ENCODE measurements around the gene FBXL7. TPM values are rescaled to one million over a fixed set of nuclear protein-coding genes. Genes with fewer than 3 reads are reported as not detected.

FBXL7 gene
- total and polyA plus RNA-seq, 8 donors: 0.35 to 2.4 (median 1.2) TPM

DNA sequence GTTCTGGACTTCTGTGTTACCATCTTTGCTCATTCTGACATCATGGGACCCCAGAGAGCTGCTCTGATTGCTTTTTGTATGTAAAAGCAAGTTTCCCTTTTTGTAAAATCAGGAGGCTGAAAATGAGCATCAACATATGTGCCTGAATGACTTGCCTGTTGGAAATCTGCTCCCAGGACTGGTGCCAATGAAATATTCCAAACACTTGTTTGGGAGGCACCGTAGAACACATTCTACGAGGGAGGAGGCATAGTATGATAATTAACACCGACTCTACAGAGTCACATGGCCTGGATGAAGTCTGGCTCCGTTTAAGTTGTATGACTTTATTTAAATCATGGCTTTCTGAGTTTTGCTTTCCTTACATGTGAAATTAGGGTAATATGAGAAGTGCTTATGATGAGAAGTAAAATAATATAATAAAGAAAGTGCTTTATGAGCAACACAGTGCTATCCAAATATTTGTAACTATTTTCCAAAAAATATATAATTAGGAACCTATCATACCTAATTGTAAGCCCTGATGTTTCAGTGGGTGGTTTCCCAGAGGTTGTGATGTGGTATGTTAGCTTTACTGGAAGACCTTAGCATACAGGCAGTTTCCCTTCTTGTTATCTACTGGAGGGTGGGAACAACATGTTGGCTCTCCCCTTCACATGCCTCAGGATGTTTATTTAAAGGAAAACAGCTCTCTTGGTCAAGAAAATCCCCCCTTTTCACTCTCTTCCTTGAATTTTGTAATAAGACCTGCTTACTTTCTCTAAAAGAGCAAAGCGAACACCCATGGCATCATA lies 238.1 kb downstream of the FBXL7 start:
- H3K4me3 ChIP-seq: no peak overlapping the region
- 52 to 54% methylated on average over 5 of the region's 5 CpGs for WGBS, 2 donors
- H3K36me3 ChIP-seq: no peaks in the 10 kb centered on the region
- H3K4me1 ChIP-seq: no peaks in the 10 kb centered on the region
- H3K27me3 ChIP-seq: no peaks in the 10 kb centered on the region
- H3K9me3 ChIP-seq: no peaks in the 10 kb centered on the region
- no peak overlapping the region for H3K27ac ChIP-seq
- TF ChIP-seq CTCF (IDR thresholded peaks at IDR 0.05): no peak
- intact Hi-C loops (cut with DNase I): no loop called here
- DNase-seq (no peak), FAIRE-seq (no peak), ATAC-seq (no peak)

DNA sequence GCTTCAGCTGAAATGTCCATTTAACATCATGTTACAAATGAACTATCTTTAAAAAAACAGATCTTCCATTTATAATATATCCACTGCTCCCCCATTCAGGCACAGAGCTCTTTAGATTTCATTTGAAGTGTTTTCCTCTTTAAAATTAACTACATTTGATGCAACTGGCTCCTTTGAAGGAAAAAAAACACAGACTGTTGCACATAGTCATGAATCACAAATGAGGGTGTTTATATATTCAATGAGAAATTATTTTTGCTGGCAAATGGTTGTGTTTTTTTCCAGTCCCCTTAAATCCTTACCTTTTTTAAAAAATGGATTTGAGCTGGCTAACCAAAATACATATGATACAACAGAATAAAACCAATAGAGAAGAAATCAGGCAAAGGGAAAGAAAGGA lies 240.4 kb downstream of the FBXL7 start:
- no peaks in the 10 kb centered on the region for H3K4me1 ChIP-seq
- no peaks in the 10 kb centered on the region for H3K9me3 ChIP-seq
- H3K4me3 ChIP-seq: no peak overlapping the region
- ATAC-seq (no peak), DNase-seq (no peak), FAIRE-seq (no peak)
- intact Hi-C loops (cut with DNase I): no loop called here
- no peak overlapping the region for H3K27ac ChIP-seq
- no peaks in the 10 kb centered on the region for H3K36me3 ChIP-seq
- no peak for TF ChIP-seq CTCF (IDR thresholded peaks at IDR 0.05)
- H3K27me3 ChIP-seq: no peaks in the 10 kb centered on the region

- Histone ChIP-seq H3K36me3 (no peaks in the 10 kb centered on the region), H3K4me3 (no peak overlapping the region), H3K27ac (no peak overlapping the region), H3K27me3 (no peaks in the 10 kb centered on the region), H3K9me3 (no peaks in the 10 kb centered on the region), H3K4me1 (no peaks in the 10 kb centered on the region)
- no peak for TF ChIP-seq CTCF (IDR thresholded peaks at IDR 0.05)
- ATAC-seq (no peak), DNase-seq (no peak), FAIRE-seq (no peak)
- intact Hi-C loops (cut with DNase I): no loop called here
- 41 to 52% methylated on average over 5 of the region's 5 CpGs for WGBS, 2 donors
These were observed 241.6 kb downstream of the FBXL7 start for GRCh38 chr5:15741591-15741990.

- DNase-seq (no peak), FAIRE-seq (no peak), ATAC-seq (no peak)
- Histone ChIP-seq H3K27me3 (no peaks in the 10 kb centered on the region), H3K9me3 (no peaks in the 10 kb centered on the region), H3K4me1 (no peaks in the 10 kb centered on the region), H3K4me3 (no peak overlapping the region), H3K36me3 (no peaks in the 10 kb centered on the region), H3K27ac (no peak overlapping the region)
- intact Hi-C loops (cut with DNase I): no loop called here
- WGBS, 2 donors: 32 to 47% methylated on average over 2 of the region's 2 CpGs
- no peak for TF ChIP-seq CTCF (IDR thresholded peaks at IDR 0.05)
These were observed 246.9 kb downstream of the FBXL7 start for GRCh38 chr5:15746833-15747232.

- Histone ChIP-seq H3K27ac (no peak overlapping the region), H3K36me3 (no peaks in the 10 kb centered on the region), H3K4me1 (no peaks in the 10 kb centered on the region), H3K4me3 (no peak overlapping the region), H3K27me3 (no peaks in the 10 kb centered on the region), H3K9me3 (no peaks in the 10 kb centered on the region)
- intact Hi-C loops (cut with DNase I): no loop called here
- no peak for TF ChIP-seq CTCF (IDR thresholded peaks at IDR 0.05)
- FAIRE-seq: no peak
- DNase-seq: no peak
- WGBS, 2 donors: 32 to 33% methylated on average over 2 of the region's 2 CpGs
- ATAC-seq: no peak
These were observed 248.3 kb downstream of the FBXL7 start for GRCh38 chr5:15748266-15748665.
